Endometrial microvascular endothelial cells (primary cell): Measurements from ENCODE around the gene CALN1. TPM values are rescaled to one million over a fixed set of nuclear protein-coding genes. Genes with fewer than 3 reads are reported as not detected.

Experiments used
- in situ Hi-C: cut with HindIII; loops from 2 replicates; pipeline ENCODE4 v1.10.0; 2017; ENCODE audit warnings: low sequenced_read_pairs, low pct_unique_long_range_greater_than_20kb; ENCODE audit errors: inconsistent ontology term
- total RNA-seq: library from RNA; depleted of rRNA; stranded (reverse); fragments of >200 nt; gene quantifications from one replicate; pipeline ENCODE4 v1.2.3, GENCODE V29; 2015; ENCODE audit errors: inconsistent ontology term

CALN1 gene
- total RNA-seq, 1 donor from 2014 or later = not detected

GRCh38 chr7:72152161-72153131, 259.7 kb downstream of the CALN1 start:
- in situ Hi-C loops = no loop called here

GRCh38 chr7:72140566-72140965, 271.6 kb downstream of the CALN1 start:
- in situ Hi-C loops = no loop called here

GRCh38 chr7:72127136-72127535, 285.0 kb downstream of the CALN1 start:
- in situ Hi-C loops = no loop called here

GRCh38 chr7:72123913-72124312, 288.2 kb downstream of the CALN1 start:
- in situ Hi-C loops = no loop called here

GRCh38 chr7:72118366-72118765, 293.8 kb downstream of the CALN1 start:
- in situ Hi-C loops = no loop called here

GRCh38 chr7:72114129-72114528, 298.0 kb downstream of the CALN1 start:
- in situ Hi-C loops = no loop called here

GRCh38 chr7:72112992-72113391, 299.1 kb downstream of the CALN1 start:
- in situ Hi-C loops = no loop called here

- in situ Hi-C loops = no loop called here
Measured at GRCh38 chr7:72112530-72112929, 299.6 kb downstream of the CALN1 start.

- in situ Hi-C loops = no loop called here
Measured at GRCh38 chr7:72111086-72111485, 301.1 kb downstream of the CALN1 start.

- in situ Hi-C loops = no loop called here
Measured at GRCh38 chr7:72109566-72109965, 302.6 kb downstream of the CALN1 start.

- in situ Hi-C loops = no loop called here
Measured at GRCh38 chr7:72106405-72106804, 305.7 kb downstream of the CALN1 start.

GRCh38 chr7:72101444-72101843, 310.7 kb downstream of the CALN1 start:
- in situ Hi-C loops = no loop called here

GRCh38 chr7:72099784-72100183, 312.4 kb downstream of the CALN1 start:
- in situ Hi-C loops = no loop called here

- in situ Hi-C loops = no loop called here
Measured at GRCh38 chr7:72098807-72099580, 313.1 kb downstream of the CALN1 start.

- in situ Hi-C loops = no loop called here
Measured at GRCh38 chr7:72097226-72097625, 314.9 kb downstream of the CALN1 start.

- in situ Hi-C loops = no loop called here
Measured at GRCh38 chr7:72092769-72093168, 319.4 kb downstream of the CALN1 start.

GRCh38 chr7:72087926-72088325, 324.2 kb downstream of the CALN1 start:
- in situ Hi-C loops = no loop called here

- in situ Hi-C loops = no loop called here
Measured at GRCh38 chr7:72080865-72081510, 331.1 kb downstream of the CALN1 start.

- in situ Hi-C loops = no loop called here
Measured at GRCh38 chr7:72080341-72080766, 331.8 kb downstream of the CALN1 start.
